Measurements from ENCODE around the gene PIGT.

DNA sequence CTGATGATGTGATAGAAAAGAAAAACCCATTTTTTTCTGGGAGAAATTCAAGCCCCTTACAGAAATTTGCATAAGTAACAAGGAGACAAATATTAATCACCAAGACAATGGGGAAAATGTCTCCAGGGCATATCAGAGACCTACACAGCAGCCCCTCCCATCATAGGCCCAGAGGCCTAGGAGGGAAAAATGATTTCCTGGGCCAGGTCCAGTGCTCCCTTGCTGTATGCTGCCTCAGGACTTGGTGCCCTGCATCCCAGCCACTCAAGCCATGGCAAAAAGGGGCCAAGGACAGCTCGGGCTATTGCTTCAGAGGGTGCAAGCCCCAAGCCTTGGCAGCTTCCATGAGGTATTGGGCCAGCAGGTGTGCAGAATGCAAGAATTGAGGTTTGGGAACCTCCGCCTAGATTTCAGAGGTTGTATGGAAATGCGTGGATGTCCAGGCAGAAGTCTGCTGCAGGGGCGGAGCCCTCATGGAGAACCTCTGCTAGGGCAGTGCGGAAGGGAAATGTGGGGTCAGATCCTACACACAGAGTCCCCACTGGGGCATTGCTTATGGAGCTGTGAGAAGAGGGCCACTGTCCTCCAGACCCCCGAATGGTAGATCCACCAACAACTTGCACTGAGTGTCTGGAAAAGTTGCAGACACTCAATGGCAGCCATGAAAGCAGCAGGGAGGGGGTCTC is 15.5 kb upstream of the PIGT start:
- TF ChIP-seq BHLHE40 (IDR thresholded peaks at IDR 0.05; ENCODE audit: low read depth, low read length) (no peak), SMC3 (IDR thresholded peaks at IDR 0.05; ENCODE audit: low read depth, low read length) (no peak)

All from IMR-90 (cell line).